Astrocyte of the spinal cord (primary cell): ENCODE data around the gene PXMP2.

Source experiments
- DNase-seq: peaks from one replicate; pipeline ENCODE4 v3.0.0; 2011; ENCODE audit warnings: low read depth, low spot score
- H3K4me3 ChIP-seq: 2 replicates; pipeline ENCODE4 v1.5.1; 2011; ENCODE audit warnings: low read depth, mild to moderate bottlenecking, low read length, moderate library complexity
- in situ Hi-C: cut with HindIII; loops from 2 replicates; pipeline ENCODE4 v1.10.0; 2017; ENCODE audit warnings: low sequenced_read_pairs
- TF ChIP-seq, protein P1 (sequence below): IDR thresholded peaks from 2 replicates; pipeline ENCODE4 v1.5.1; 2012; ENCODE audit warnings: low read depth, mild to moderate bottlenecking, low read length, inconsistent platforms

Gene PXMP2

DNA sequence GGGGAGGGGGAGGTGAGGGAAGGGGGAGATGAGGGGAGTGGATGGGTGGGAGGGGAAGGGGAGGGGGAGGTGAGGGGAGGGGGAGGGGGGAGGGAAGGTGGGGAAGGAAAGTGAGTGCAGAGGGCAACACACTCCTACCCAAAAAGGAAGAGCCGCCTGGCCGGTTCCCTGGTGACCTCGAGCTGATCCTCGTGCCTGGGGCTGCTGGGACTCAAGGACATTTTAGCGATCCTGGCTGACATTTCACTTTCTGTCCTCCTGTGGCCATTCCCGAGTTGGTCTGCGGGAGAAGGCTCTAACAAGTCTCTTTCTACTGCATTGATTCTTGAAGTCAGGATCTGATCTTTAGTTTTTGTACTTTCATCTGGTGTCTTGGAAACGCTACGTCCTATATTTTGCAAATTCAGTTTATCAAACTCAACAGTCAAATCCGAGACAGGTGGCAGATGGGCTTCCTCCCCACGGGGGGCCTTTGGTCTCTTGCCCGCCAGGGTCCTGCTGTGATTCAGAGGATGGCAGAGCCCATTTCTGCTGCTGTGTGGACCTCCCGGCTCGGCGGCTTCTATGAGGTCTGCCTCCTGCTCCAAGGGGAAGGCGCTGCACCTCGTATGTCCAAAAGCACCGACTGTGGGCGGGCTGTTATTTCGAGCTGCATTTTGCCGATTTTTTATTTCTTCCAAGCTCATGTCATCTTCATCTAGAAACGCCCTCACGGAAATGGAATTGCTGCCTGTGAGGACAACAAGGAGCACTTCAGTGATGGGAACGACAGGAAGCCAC, 42.3 kb downstream of the PXMP2 start:
- no peak for DNase-seq
- TF ChIP-seq, protein P1, sequence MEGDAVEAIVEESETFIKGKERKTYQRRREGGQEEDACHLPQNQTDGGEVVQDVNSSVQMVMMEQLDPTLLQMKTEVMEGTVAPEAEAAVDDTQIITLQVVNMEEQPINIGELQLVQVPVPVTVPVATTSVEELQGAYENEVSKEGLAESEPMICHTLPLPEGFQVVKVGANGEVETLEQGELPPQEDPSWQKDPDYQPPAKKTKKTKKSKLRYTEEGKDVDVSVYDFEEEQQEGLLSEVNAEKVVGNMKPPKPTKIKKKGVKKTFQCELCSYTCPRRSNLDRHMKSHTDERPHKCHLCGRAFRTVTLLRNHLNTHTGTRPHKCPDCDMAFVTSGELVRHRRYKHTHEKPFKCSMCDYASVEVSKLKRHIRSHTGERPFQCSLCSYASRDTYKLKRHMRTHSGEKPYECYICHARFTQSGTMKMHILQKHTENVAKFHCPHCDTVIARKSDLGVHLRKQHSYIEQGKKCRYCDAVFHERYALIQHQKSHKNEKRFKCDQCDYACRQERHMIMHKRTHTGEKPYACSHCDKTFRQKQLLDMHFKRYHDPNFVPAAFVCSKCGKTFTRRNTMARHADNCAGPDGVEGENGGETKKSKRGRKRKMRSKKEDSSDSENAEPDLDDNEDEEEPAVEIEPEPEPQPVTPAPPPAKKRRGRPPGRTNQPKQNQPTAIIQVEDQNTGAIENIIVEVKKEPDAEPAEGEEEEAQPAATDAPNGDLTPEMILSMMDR, result no peak
- in situ Hi-C loops, result no loop called here
- no peak overlapping the region for H3K4me3 ChIP-seq

DNA sequence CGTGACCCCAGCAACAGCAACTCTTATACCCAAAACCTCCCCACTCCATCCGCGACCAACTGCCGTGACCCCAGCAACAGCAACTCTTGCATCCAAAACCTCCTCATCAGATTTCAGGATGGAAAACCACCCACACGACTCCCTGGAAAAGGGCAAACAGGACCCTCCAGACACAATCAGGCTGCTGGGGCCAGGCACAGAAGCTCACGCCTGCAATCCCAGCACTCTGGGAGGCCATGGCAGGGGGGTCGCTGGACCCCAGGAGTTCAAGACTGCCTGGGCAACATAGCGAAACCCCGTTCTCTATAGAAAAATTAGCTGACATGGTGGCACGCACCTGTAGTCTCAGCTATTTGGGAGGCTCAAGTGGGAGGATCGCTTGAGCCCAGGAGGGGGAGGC, 43.0 kb downstream of the PXMP2 start:
- in situ Hi-C loops, result no loop called here
- no peak for DNase-seq
- TF ChIP-seq, protein P1, result no peak
- no peak overlapping the region for H3K4me3 ChIP-seq

DNA sequence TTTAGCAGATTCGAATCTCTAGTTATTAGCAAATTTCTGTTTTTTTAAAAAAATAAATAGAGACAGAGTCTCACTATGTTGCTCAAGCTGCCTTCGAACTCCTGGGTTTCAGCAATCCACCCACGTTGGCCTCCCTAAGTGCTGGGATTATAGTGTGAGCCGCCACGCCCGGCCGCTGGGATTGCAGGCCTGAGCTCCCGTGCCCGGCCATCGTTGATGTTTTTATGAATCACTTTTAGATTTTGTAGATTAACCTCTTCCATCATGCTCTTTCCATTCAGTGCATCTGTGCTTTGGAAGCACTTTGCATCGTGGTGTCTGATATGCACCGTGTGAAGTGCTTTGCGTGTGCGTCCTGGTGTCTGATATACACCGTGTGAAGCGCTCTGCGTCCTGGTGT, 44.2 kb downstream of the PXMP2 start:
- TF ChIP-seq, protein P1, result no peak
- no peak for DNase-seq
- in situ Hi-C loops, result no loop called here
- no peak overlapping the region for H3K4me3 ChIP-seq

DNA sequence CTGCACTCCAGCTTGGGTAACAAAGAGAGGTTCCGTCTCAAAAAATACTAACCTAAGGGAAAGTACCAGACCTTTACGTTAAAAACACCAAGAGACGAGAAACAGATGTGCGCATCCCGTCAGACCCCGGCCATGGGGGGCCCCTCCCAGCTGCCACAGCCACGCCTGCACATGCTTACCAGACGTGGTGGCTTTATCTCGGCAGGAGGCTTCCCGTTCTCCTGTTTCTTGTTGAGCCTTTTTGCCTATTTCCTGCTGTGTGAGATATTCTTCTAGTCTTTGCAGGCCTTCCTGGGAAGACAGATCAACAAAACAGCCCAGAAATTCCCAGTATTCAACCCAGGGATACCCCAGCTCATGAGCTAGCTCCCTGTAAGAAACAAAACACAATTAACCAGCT, 46.8 kb downstream of the PXMP2 start:
- peak; percentile 87 for DNase-seq
- TF ChIP-seq, protein P1, result no peak
- in situ Hi-C loops, result no loop called here
- H3K4me3 ChIP-seq, result no peak overlapping the region

DNA sequence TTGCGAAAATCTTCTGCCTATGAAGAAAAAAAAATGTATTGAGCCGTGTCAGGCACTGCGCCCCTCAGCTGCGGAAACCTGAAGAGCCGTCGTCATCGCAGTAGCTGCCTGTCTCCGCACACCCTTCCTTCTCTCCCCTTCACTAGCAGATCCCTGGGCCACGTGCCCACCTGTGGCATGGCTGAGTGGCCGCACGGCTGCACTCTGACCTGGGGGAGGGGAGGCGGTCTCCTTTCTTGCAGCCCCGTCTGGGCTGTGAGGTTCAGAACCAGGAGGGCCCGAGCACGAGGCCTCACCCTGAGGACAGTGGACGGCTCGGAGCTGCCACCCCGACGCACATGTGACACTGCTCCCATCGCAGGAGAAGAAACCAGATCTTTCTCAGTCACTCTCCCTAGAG, 48.1 kb downstream of the PXMP2 start:
- no peak for DNase-seq
- in situ Hi-C loops, result no loop called here
- TF ChIP-seq, protein P1, result no peak
- no peak overlapping the region for H3K4me3 ChIP-seq

DNA sequence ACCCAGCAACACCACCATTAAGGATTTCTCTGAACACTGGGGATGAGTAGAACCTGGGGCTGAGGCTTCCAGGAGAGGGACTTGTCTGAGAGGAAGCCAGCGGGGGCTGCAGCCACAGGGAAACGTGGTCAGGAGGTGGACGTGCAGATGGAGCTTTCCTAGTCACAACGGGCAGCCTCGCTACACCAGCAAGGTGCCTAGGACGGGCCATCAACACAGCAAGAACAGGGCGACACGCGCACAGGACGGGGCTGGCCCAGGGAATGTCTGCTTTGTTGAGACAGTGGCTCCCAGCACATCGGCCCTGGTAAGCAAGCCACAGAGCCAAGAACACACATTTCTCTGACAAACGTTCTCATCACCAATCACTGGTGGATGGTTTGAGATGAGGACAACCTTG, 49.0 kb downstream of the PXMP2 start:
- no peak overlapping the region for H3K4me3 ChIP-seq
- TF ChIP-seq, protein P1, result no peak
- in situ Hi-C loops, result no loop called here
- no peak for DNase-seq

DNA sequence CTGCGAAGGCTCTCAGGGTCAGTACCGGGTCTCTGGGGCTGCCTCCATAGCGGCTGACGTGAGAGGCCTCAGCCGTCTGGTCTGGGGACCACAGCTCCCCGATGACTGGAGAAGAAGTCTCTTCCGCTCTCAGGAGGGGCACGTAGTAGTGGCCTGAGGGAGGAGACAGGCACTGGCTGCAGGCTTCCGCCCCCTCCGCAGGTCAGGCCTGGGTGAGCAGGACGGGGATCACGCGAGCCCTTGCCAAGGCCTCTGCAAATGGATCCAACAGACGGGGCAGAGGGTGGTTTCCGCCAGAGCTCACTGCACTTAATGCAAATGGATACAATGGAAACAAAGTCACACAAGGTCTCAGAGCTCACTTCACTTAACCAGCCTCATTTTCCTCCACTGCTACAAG, 49.5 kb downstream of the PXMP2 start:
- in situ Hi-C loops, result no loop called here
- TF ChIP-seq, protein P1, result no peak
- no peak overlapping the region for H3K4me3 ChIP-seq
- DNase-seq, result no peak
